ENCODE measurements around the gene PDGFD. TPM values are rescaled to one million over a fixed set of nuclear protein-coding genes. Genes with fewer than 3 reads are reported as not detected.

PDGFD gene
- 13.1 TPM for total RNA-seq

DNA sequence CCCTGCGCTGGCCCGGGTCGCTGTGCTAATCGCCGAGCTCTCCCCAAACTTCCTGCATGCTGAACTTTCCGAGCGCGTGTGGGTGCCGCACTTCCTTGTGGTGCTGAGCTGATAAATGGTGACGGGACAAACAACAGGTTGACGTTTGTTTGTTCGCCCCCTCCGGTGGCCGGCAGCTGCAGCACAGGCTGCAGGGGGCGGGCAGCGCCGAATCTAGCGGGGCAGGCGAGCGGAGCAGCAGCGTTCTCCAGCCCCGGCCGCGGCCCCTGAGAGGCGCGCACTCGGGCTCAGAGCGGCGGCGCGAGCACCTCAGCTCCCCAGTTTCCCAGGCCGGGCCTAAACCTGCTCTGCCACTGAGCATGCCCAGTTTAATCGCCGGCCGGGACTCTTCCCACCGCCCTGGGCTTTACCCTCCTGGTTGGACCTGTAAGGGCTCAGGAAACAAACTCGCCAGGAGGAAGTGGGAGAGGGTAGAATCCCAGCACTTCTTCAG is at the start of gene PDGFD:
Gene PDGFD, minus strand, starts transcription at position 120 of the 493 bp plus-strand sequence.
- peak; percentile 4 for DNase-seq

- DNase-seq = no peak
These were observed 43.0 kb upstream of the PDGFD start for GRCh38 chr11:104206936-104207335.

GRCh38 chr11:104205838-104206237 is 41.9 kb upstream of the PDGFD start:
- DNase-seq = no peak

- DNase-seq = no peak
These were observed 36.7 kb upstream of the PDGFD start for GRCh38 chr11:104200688-104201087.

- DNase-seq = no peak
These were observed 35.1 kb upstream of the PDGFD start for GRCh38 chr11:104199053-104199452.

DNA sequence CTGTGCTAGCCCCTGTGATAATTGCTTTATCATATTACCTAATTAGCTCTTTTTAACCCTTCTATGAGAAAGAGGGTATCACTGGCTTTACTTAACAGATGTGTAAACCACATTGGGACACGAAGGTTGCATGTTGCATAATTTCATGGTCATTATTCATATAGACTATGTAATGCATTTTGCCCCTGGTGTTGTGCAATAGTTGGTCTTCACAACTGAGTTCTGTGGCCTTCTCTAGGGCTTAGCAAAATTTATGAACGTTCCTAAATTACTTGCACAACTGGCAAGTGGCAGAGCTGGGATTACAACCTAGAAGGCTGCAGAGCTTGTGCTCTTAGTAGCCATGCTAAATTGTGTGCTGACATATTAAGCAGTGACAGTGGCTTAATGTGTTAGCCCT is 34.6 kb upstream of the PDGFD start:
- DNase-seq = no peak

DNA sequence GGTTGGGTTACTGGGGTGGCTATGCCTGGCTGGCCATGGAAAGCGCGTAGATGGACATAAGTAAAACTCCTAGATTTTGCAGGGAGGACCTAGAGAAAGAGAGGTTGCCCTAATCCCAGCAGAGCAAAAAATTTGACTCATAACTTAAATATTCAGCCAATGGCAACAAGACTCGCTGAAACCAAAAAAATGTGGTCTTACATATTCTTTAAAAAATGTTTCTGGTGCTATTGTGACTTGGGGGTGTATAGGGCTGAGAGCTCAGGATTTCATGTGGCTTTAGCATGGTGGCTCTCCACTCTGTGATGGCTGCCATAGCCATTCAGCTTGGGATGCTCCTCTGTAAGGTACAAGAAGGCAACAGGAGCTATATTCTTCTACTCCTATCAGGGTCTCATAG is 27.2 kb upstream of the PDGFD start:
- DNase-seq = no peak

DNA sequence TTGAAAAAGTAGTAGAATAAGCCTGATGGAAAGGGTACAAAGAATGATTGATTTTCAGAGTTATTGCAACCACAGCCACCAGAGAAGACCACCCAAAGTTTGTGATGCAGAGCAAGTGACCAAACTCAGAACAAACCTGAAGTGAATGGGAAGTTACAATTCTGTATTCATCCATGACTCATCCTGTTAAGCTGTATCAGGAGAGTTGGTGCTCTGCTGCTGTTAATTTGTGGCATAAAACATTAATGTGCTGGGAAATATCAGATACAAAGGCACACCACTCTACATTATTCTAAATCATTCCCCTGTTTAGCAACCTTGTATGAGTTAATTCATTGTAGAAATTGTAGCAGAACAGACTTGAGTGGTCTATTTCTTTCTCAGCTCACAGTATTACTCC is 19.6 kb upstream of the PDGFD start:
- no peak for DNase-seq

- no peak for DNase-seq
These were observed 11.8 kb upstream of the PDGFD start for GRCh38 chr11:104175769-104176168.

DNA sequence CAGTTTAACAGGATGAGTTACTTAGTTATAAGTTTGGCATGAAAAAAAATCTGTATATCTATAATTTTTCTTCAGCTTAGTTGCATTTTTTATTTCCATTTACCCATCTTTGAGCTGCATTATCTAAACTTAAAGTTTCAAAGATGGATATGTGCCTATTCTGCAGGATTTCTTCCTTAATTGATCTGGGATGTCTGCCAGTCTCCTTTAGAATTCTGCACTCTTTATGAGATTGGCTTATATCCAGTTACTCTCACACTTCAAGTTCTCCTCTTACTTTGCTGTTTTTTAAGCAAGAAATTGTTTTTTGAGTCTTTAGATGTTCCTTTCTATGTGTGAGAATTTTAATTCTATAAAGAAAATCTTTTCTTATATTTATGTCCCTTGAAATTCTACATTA is 5.1 kb upstream of the PDGFD start:
- DNase-seq = no peak

DNA sequence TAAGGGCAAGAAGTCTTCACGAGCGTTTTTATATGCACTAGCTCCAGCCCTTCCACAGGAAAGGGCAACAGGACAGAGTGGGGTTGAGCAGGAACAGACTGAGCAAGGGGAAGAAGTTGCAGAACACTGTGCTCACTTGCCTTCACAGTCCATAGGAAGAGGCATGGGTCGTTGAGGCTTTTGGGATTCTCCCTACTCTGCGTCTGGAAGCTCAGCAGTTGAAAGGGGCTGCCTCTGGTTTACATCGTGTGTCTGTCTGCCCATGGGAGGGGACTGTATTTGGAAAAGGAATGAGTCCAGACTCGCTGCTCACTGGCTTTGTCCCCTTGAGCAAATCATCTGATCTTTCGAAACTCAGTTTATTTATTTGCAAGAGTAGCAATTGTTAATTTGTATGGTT is 1.1 kb upstream of the PDGFD start:
- no peak for DNase-seq

DNA sequence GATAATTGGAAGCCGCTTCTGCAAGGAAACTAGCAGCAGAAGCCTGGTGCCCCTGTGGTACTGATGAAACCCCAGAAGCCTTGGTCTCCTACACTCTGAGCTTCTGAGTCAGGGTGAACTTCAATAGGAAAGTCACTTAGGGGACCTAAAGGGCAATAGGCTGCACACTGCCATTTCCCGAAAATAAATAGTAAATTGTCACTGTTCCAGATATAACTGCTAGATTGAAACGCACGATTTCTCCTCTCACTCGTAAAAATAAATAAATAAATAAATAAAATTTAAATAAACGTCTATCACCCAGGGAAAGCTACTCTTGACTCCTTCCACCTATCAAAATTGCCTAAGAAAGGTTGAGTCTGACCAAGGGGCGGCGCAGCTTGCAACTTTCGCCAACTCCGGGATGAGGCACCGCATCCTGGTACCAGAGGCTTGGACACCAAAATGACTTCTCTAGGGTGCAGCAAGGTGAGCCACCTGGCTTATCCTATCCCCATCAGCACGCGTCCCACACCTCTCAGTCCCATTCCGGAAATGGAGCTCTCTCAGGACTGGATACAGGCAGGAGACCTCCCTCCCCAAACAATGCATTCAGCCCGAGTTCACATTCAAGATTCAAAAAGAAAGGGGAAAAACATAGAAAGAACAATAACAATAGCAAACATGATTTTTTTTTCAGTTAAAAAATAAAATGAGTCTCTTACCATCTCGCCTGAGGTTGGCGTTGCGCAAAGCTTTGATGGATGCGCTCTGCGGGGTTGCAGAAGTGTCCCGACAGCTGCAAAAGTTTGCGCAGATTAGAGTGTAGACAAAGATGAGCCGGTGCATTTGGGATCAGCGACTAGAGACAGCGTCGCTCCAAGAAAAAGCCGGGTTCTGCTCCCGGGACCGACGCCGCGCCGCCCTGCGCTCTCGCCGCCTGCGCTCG is 583 bp downstream of the PDGFD start:
- DNase-seq = peak; percentile 3

GRCh38 chr11:104161751-104162450 is 2.0 kb downstream of the PDGFD start:
- DNase-seq = no peak

- no peak for DNase-seq
These were observed 4.6 kb downstream of the PDGFD start for GRCh38 chr11:104159356-104159755.

GRCh38 chr11:104155375-104155774 is 8.6 kb downstream of the PDGFD start:
- no peak for DNase-seq

- DNase-seq = no peak
These were observed 9.7 kb downstream of the PDGFD start for GRCh38 chr11:104154296-104154695.

- no peak for DNase-seq
These were observed 10.9 kb downstream of the PDGFD start for GRCh38 chr11:104152941-104153505.

GRCh38 chr11:104151404-104152204 is 12.3 kb downstream of the PDGFD start:
- DNase-seq = no peak

GRCh38 chr11:104148706-104149105 is 15.2 kb downstream of the PDGFD start:
- no peak for DNase-seq

DNA sequence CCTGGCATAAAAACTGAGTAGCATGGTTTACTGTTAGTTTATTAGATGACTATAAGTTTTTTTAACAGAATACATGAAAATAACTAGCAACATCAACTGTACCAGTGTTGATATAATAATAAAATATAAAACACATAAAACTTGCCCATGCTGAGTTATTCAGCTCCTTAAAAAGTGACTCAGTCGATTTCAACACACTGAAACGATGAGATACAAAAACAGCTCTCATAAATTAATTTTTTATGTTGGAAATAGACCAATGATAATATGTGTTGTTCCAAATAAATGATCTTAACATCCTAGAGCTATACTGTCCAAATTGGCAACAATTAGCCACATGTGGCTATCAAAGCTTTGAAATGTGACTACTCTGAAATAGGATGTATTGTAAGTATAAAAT is 15.9 kb downstream of the PDGFD start:
- DNase-seq = no peak

- DNase-seq = no peak
These were observed 17.0 kb downstream of the PDGFD start for GRCh38 chr11:104146943-104147342.

DNA sequence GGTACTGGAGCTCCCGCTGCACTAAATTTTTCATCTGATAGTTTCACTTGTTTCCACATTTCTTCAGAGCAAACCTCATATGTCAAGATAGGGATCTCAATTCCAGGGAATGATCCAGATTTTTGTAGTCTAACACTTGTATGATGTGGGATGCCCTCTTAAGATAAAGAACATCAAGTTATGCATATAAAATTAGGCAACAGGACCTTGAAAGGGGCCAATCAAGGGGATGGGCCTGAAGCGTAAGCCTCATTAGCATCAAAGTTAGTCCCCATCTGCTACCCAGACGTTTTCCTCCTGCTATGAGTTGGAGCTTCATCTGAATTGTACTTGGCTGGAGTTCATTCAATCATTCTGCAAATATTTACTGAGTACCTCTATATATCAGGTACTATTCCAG is 17.5 kb downstream of the PDGFD start:
- DNase-seq = no peak
